GM23338 (cell line): ENCODE measurements around the gene SCN2A.

Experiments
- CREB1 ChIP-seq: fragments of 250-450 bp; sonication (Bioruptor Pico); IDR thresholded peaks from 2 replicates; pipeline ENCODE4 v1.5.0; 2020; ENCODE audit warnings: low read depth, mild to moderate bottlenecking, moderate library complexity
- EZH2 ChIP-seq: fragments of 200-600 bp; sonication (generic); IDR thresholded peaks from one replicate; pipeline ENCODE4 v1.8.0; 2017; ENCODE audit warnings: antibody characterized with exemption, mild to moderate bottlenecking, low read depth; ENCODE audit not compliant: unreplicated experiment
- EZH2phosphoT487 ChIP-seq: fragments of 200-600 bp; sonication (generic); IDR thresholded peaks from one replicate; pipeline ENCODE4 v1.8.1; 2018; ENCODE audit warnings: antibody characterized with exemption; ENCODE audit not compliant: unreplicated experiment
- JUNB ChIP-seq: IDR thresholded peaks from one replicate; pipeline ENCODE4 v1.6.1; 2016; ENCODE audit warnings: antibody characterized with exemption; ENCODE audit not compliant: unreplicated experiment
- NANOG ChIP-seq: IDR thresholded peaks from 2 replicates; pipeline ENCODE4 v1.6.1; 2016; ENCODE audit warnings: antibody characterized with exemption, borderline replicate concordance
- POLR2AphosphoS5 ChIP-seq: IDR thresholded peaks from 2 replicates; pipeline ENCODE4 v1.6.1; 2016; ENCODE audit warnings: antibody characterized with exemption, low read depth
- STAT1 ChIP-seq: IDR thresholded peaks from one replicate; pipeline ENCODE4 v1.6.1; 2016; ENCODE audit warnings: antibody characterized with exemption; ENCODE audit not compliant: unreplicated experiment
- ZNF114 ChIP-seq: fragments of 250-450 bp; sonication (Bioruptor Pico); IDR thresholded peaks from 2 replicates; pipeline ENCODE4 v1.5.0; 2020; ENCODE audit warnings: mild to moderate bottlenecking, moderate library complexity
- ZNF331 ChIP-seq: fragments of 250-450 bp; sonication (Bioruptor Pico); IDR thresholded peaks from 2 replicates; pipeline ENCODE4 v1.5.0; 2020; ENCODE audit warnings: low read depth, mild to moderate bottlenecking, moderate library complexity
- TF ChIP-seq, protein P1 (sequence below), 2 experiments: fragments of 200-600 bp in 1 of 2; sonication (generic) in 1 of 2; conservative IDR thresholded peaks; 2 replicates each; pipeline versions ENCODE4 v1.5.1 to v1.6.1; 2016 to 2017; ENCODE audit warnings: antibody characterized with exemption in 2 of 2, low read depth in 2 of 2, mild to moderate bottlenecking in 2 of 2, moderate library complexity in 1 of 2
- TF ChIP-seq, protein P2 (sequence below): IDR thresholded peaks from one replicate; pipeline ENCODE4 v1.6.1; 2018; ENCODE audit warnings: antibody characterized with exemption; ENCODE audit not compliant: unreplicated experiment
- TF ChIP-seq, protein P3 (sequence below): IDR thresholded peaks from 2 replicates; pipeline ENCODE4 v1.6.1; 2016; ENCODE audit warnings: antibody characterized with exemption
- TF ChIP-seq, protein P4 (sequence below): fragments of 250-450 bp; sonication (Bioruptor Pico); IDR thresholded peaks from 2 replicates; pipeline ENCODE4 v1.5.0; 2020; ENCODE audit warnings: mild to moderate bottlenecking, moderate library complexity

DNA sequence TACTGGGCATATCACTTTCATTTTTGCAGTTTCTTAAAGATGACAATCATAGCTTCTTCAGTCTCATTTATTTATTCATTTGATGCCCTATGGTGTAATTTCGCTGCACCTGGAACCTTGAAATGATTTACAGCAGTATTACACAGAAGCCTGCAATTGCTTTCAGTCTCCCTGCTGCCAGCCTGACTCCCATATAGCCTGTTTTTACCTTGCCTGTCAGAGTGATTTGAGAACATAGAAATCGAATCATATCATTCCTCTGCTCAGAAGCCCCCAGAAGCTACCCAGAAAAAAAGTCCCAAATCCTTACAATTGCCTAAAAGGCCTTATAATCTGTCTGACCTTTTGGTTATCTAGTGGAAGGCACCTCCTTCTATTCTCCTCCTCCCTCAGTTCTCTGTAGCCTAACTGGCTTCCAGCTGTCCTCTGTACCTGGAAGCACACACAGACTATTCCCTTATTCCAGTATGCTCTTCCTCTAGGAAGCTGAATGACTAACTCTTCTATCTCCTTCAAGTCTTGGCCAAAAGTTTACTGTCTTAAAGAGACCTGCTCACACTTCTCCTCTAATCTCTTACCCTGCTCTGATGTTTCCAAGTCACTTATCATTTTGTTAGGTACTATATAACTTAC is 48.0 kb upstream of the SCN2A start:
- TF ChIP-seq, protein P1, sequence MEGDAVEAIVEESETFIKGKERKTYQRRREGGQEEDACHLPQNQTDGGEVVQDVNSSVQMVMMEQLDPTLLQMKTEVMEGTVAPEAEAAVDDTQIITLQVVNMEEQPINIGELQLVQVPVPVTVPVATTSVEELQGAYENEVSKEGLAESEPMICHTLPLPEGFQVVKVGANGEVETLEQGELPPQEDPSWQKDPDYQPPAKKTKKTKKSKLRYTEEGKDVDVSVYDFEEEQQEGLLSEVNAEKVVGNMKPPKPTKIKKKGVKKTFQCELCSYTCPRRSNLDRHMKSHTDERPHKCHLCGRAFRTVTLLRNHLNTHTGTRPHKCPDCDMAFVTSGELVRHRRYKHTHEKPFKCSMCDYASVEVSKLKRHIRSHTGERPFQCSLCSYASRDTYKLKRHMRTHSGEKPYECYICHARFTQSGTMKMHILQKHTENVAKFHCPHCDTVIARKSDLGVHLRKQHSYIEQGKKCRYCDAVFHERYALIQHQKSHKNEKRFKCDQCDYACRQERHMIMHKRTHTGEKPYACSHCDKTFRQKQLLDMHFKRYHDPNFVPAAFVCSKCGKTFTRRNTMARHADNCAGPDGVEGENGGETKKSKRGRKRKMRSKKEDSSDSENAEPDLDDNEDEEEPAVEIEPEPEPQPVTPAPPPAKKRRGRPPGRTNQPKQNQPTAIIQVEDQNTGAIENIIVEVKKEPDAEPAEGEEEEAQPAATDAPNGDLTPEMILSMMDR (conservative IDR thresholded peaks at IDR 0.05; ENCODE audit: low read depth in 2 of 2) = no peak
- TF ChIP-seq, protein P2, sequence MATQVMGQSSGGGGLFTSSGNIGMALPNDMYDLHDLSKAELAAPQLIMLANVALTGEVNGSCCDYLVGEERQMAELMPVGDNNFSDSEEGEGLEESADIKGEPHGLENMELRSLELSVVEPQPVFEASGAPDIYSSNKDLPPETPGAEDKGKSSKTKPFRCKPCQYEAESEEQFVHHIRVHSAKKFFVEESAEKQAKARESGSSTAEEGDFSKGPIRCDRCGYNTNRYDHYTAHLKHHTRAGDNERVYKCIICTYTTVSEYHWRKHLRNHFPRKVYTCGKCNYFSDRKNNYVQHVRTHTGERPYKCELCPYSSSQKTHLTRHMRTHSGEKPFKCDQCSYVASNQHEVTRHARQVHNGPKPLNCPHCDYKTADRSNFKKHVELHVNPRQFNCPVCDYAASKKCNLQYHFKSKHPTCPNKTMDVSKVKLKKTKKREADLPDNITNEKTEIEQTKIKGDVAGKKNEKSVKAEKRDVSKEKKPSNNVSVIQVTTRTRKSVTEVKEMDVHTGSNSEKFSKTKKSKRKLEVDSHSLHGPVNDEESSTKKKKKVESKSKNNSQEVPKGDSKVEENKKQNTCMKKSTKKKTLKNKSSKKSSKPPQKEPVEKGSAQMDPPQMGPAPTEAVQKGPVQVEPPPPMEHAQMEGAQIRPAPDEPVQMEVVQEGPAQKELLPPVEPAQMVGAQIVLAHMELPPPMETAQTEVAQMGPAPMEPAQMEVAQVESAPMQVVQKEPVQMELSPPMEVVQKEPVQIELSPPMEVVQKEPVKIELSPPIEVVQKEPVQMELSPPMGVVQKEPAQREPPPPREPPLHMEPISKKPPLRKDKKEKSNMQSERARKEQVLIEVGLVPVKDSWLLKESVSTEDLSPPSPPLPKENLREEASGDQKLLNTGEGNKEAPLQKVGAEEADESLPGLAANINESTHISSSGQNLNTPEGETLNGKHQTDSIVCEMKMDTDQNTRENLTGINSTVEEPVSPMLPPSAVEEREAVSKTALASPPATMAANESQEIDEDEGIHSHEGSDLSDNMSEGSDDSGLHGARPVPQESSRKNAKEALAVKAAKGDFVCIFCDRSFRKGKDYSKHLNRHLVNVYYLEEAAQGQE = no peak
- no peak for TF ChIP-seq EZH2phosphoT487
- no peak for TF ChIP-seq EZH2
- TF ChIP-seq POLR2AphosphoS5 = no peak
- TF ChIP-seq, protein P3, sequence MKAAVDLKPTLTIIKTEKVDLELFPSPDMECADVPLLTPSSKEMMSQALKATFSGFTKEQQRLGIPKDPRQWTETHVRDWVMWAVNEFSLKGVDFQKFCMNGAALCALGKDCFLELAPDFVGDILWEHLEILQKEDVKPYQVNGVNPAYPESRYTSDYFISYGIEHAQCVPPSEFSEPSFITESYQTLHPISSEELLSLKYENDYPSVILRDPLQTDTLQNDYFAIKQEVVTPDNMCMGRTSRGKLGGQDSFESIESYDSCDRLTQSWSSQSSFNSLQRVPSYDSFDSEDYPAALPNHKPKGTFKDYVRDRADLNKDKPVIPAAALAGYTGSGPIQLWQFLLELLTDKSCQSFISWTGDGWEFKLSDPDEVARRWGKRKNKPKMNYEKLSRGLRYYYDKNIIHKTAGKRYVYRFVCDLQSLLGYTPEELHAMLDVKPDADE = no peak
- TF ChIP-seq NANOG = no peak
- TF ChIP-seq, protein P4, sequence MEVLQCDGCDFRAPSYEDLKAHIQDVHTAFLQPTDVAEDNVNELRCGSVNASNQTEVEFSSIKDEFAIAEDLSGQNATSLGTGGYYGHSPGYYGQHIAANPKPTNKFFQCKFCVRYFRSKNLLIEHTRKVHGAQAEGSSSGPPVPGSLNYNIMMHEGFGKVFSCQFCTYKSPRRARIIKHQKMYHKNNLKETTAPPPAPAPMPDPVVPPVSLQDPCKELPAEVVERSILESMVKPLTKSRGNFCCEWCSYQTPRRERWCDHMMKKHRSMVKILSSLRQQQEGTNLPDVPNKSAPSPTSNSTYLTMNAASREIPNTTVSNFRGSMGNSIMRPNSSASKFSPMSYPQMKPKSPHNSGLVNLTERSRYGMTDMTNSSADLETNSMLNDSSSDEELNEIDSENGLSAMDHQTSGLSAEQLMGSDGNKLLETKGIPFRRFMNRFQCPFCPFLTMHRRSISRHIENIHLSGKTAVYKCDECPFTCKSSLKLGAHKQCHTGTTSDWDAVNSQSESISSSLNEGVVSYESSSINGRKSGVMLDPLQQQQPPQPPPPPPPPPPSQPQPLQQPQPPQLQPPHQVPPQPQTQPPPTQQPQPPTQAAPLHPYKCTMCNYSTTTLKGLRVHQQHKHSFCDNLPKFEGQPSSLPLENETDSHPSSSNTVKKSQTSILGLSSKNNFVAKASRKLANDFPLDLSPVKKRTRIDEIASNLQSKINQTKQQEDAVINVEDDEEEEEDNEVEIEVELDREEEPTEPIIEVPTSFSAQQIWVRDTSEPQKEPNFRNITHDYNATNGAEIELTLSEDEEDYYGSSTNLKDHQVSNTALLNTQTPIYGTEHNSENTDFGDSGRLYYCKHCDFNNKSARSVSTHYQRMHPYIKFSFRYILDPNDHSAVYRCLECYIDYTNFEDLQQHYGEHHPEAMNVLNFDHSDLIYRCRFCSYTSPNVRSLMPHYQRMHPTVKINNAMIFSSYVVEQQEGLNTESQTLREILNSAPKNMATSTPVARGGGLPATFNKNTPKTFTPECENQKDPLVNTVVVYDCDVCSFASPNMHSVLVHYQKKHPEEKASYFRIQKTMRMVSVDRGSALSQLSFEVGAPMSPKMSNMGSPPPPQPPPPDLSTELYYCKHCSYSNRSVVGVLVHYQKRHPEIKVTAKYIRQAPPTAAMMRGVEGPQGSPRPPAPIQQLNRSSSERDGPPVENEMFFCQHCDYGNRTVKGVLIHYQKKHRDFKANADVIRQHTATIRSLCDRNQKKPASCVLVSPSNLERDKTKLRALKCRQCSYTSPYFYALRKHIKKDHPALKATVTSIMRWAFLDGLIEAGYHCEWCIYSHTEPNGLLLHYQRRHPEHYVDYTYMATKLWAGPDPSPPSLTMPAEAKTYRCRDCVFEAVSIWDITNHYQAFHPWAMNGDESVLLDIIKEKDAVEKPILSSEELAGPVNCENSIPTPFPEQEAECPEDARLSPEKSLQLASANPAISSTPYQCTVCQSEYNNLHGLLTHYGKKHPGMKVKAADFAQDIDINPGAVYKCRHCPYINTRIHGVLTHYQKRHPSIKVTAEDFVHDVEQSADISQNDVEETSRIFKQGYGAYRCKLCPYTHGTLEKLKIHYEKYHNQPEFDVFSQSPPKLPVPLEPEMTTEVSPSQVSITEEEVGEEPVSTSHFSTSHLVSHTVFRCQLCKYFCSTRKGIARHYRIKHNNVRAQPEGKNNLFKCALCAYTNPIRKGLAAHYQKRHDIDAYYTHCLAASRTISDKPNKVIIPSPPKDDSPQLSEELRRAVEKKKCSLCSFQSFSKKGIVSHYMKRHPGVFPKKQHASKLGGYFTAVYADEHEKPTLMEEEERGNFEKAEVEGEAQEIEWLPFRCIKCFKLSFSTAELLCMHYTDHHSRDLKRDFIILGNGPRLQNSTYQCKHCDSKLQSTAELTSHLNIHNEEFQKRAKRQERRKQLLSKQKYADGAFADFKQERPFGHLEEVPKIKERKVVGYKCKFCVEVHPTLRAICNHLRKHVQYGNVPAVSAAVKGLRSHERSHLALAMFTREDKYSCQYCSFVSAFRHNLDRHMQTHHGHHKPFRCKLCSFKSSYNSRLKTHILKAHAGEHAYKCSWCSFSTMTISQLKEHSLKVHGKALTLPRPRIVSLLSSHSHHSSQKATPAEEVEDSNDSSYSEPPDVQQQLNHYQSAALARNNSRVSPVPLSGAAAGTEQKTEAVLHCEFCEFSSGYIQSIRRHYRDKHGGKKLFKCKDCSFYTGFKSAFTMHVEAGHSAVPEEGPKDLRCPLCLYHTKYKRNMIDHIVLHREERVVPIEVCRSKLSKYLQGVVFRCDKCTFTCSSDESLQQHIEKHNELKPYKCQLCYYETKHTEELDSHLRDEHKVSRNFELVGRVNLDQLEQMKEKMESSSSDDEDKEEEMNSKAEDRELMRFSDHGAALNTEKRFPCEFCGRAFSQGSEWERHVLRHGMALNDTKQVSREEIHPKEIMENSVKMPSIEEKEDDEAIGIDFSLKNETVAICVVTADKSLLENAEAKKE = no peak
- no peak for TF ChIP-seq CREB1 (CRISPR knock-in tag)
- TF ChIP-seq JUNB = no peak
- no peak for TF ChIP-seq ZNF331 (CRISPR knock-in tag)
- no peak for TF ChIP-seq STAT1
- no peak for TF ChIP-seq ZNF114
